ENCODE measurements around the gene ELAPOR1.

The ELAPOR1 gene

DNA sequence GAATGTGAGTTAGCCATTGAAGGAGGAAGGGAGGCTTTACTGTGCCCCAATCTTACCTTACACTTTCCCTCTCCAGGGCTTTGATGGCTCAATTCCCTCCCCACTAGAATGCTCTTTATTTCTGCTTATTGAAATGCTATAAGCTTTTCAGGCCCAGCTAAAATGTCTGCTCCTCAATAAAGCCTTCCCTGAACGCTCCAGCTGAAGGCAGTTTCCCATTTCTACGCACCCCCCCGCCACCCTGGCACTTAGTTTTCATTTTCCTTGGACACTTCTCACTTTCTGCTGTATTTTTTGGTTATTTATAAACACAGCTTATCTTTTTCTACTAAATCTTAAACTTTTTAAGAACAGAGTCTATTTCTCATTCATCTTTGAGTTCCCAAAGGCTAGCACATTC, 30.4 kb upstream of the ELAPOR1 start:
- Histone ChIP-seq H2AFZ (ENCODE audit: low read length) (peak overlapping the region; percentile 82), H2AK5ac (ENCODE audit: low read depth, low read length) (no peak overlapping the region), H3K36me3 (replicated peaks in 1 of 2; ENCODE audit: control insufficient read depth in 2 of 2, insufficient read depth in 2 of 2, low read length in 2 of 2) (no peaks in the 10 kb centered on the region), H4K91ac (ENCODE audit: low read depth, low read length, poor library complexity) (no peak overlapping the region), H2BK5ac (ENCODE audit: low read length) (no peak overlapping the region), H3K14ac (ENCODE audit: low read length) (no peak overlapping the region), H3K4me2 (ENCODE audit: insufficient read depth, low read length, poor library complexity, severe bottlenecking) (no peak overlapping the region), H3K4me3 (ENCODE audit: low read length in 2 of 2) (no peak overlapping the region), H4K8ac (ENCODE audit: low read depth, low read length) (no peak overlapping the region), H3K27ac (replicated peaks; ENCODE audit: low read length) (no peak overlapping the region), H2BK120ac (ENCODE audit: low read depth, low read length) (no peak overlapping the region), H3K9me3 (replicated peaks in 1 of 2; ENCODE audit: control insufficient read depth in 2 of 2, insufficient read depth in 1 of 2, low read depth in 1 of 2, low read length in 2 of 2) (no peaks in the 10 kb centered on the region), H3K18ac (ENCODE audit: low read length) (no peak overlapping the region), H3K79me1 (ENCODE audit: low read depth, low read length) (no peaks in the 10 kb centered on the region), H3K4ac (ENCODE audit: low read length) (no peak overlapping the region), H3K4me1 (ENCODE audit: control insufficient read depth in 2 of 2, insufficient read depth in 1 of 2, low read depth in 1 of 2, low read length in 2 of 2) (peaks cover 0 to 13% of the 10 kb centered on the region in 2 donors), H2BK12ac (ENCODE audit: low read length) (no peak overlapping the region), H3K9ac (ENCODE audit: low read depth, low read length, poor library complexity) (no peak overlapping the region), H3K27me3 (ENCODE audit: control insufficient read depth in 3 of 3, insufficient read depth in 3 of 3, low read depth in 1 of 3, low read length in 3 of 3) (no peaks in the 10 kb centered on the region), H2BK15ac (ENCODE audit: low read length) (no peak overlapping the region), H3K23ac (ENCODE audit: low read depth, low read length, poor library complexity) (no peak overlapping the region)
- WGBS, 2 donors (ENCODE audit: extremely low coverage in 2 of 2, insufficient read length in 2 of 2, insufficient replicate concordance in 1 of 2) = no CpG with 5 or more reads among the region's 3 CpGs
- no peak for DNase-seq (ENCODE audit: low spot score)

- no peaks in the 10 kb centered on the region for H3K36me3 ChIP-seq (replicated peaks in 1 of 2; ENCODE audit: control insufficient read depth in 2 of 2, insufficient read depth in 2 of 2, low read length in 2 of 2)
- no peak overlapping the region for H2BK5ac ChIP-seq (ENCODE audit: low read length)
- no peak overlapping the region for H2BK120ac ChIP-seq (ENCODE audit: low read depth, low read length)
- no peak overlapping the region for H3K18ac ChIP-seq (ENCODE audit: low read length)
- no peak for DNase-seq (ENCODE audit: low spot score)
- peak overlapping the region; percentile 82 for H2AFZ ChIP-seq (ENCODE audit: low read length)
- H3K27me3 ChIP-seq (ENCODE audit: control insufficient read depth in 3 of 3, insufficient read depth in 3 of 3, low read depth in 1 of 3, low read length in 3 of 3) = no peaks in the 10 kb centered on the region
- no peak overlapping the region for H2BK15ac ChIP-seq (ENCODE audit: low read length)
- H3K4me3 ChIP-seq (ENCODE audit: low read length in 2 of 2) = no peak overlapping the region
- H3K14ac ChIP-seq (ENCODE audit: low read length) = no peak overlapping the region
- no peak overlapping the region for H3K9ac ChIP-seq (ENCODE audit: low read depth, low read length, poor library complexity)
- no peaks in the 10 kb centered on the region for H3K79me1 ChIP-seq (ENCODE audit: low read depth, low read length)
- WGBS, 2 donors (ENCODE audit: extremely low coverage in 2 of 2, insufficient read length in 2 of 2, insufficient replicate concordance in 1 of 2) = no CpG with 5 or more reads among the region's 1 CpG
- H2BK12ac ChIP-seq (ENCODE audit: low read length) = no peak overlapping the region
- no peaks in the 10 kb centered on the region for H3K9me3 ChIP-seq (replicated peaks in 1 of 2; ENCODE audit: control insufficient read depth in 2 of 2, insufficient read depth in 1 of 2, low read depth in 1 of 2, low read length in 2 of 2)
- no peak overlapping the region for H4K91ac ChIP-seq (ENCODE audit: low read depth, low read length, poor library complexity)
- no peak overlapping the region for H3K4ac ChIP-seq (ENCODE audit: low read length)
- no peak overlapping the region for H3K27ac ChIP-seq (replicated peaks; ENCODE audit: low read length)
- H3K23ac ChIP-seq (ENCODE audit: low read depth, low read length, poor library complexity) = no peak overlapping the region
- no peak overlapping the region for H3K4me2 ChIP-seq (ENCODE audit: insufficient read depth, low read length, poor library complexity, severe bottlenecking)
- H3K4me1 ChIP-seq (ENCODE audit: control insufficient read depth in 2 of 2, insufficient read depth in 1 of 2, low read depth in 1 of 2, low read length in 2 of 2) = peaks cover 0 to 13% of the 10 kb centered on the region in 2 donors
- no peak overlapping the region for H4K8ac ChIP-seq (ENCODE audit: low read depth, low read length)
- H2AK5ac ChIP-seq (ENCODE audit: low read depth, low read length) = no peak overlapping the region
These were observed 30.0 kb upstream of the ELAPOR1 start for GRCh38 chr1:109083923-109084322.

DNA sequence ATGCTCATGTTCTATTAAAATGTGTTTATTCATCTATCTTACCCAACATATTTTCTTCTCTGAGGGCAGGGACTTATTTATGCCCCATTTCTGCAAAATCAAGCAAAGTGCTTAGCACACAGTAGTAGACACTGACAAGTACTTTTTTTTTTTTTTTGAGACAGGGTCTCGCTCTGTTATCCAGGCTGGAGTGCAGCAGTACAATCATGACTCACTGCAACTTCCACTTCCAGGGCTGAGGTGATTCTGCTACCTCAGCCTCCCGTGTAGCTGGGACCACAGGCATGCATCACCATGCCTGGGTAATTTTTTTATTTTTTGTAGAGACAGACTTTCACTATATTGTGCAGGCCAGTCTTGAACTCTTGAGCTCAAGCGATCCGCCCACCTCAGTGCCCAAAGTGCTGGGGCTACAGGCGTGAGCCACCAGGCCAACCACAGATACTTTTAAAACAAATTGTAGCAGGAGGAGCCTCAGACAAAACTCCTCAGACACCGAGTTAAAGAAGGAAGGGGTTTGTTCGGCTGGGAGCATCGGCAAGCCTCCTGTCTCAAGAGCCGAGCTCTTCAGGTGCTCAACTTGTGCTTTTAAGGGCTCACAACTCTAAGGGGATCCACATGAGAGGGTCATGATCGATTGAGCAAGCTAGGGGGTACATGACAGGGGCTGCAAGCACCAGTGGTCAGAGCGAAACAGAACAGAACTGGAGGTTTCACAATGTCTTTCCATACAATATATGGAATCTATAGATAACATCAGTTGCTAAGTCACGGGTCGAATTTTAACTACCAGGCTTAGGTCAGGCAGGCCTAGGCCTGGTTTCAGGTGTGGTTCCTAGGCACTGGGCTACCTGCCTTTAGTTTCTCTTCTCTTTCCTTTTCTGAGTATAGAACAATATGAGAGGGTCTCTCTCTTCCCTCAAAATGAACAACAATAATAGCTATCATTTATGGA, 29.1 kb upstream of the ELAPOR1 start:
- Histone ChIP-seq H3K4me1 (ENCODE audit: control insufficient read depth in 2 of 2, insufficient read depth in 1 of 2, low read depth in 1 of 2, low read length in 2 of 2) (peaks cover 0 to 13% of the 10 kb centered on the region in 2 donors), H3K18ac (ENCODE audit: low read length) (no peak overlapping the region), H3K9me3 (replicated peaks in 1 of 2; ENCODE audit: control insufficient read depth in 2 of 2, insufficient read depth in 1 of 2, low read depth in 1 of 2, low read length in 2 of 2) (peaks cover 0 to 5% of the 10 kb centered on the region in 2 donors), H3K9ac (ENCODE audit: low read depth, low read length, poor library complexity) (no peak overlapping the region), H3K27ac (replicated peaks; ENCODE audit: low read length) (no peak overlapping the region), H3K4ac (ENCODE audit: low read length) (no peak overlapping the region), H2AFZ (ENCODE audit: low read length) (peak overlapping the region; percentile 51), H3K23ac (ENCODE audit: low read depth, low read length, poor library complexity) (no peak overlapping the region), H4K8ac (ENCODE audit: low read depth, low read length) (no peak overlapping the region), H3K27me3 (ENCODE audit: control insufficient read depth in 3 of 3, insufficient read depth in 3 of 3, low read depth in 1 of 3, low read length in 3 of 3) (no peaks in the 10 kb centered on the region), H4K91ac (ENCODE audit: low read depth, low read length, poor library complexity) (no peak overlapping the region), H2BK15ac (ENCODE audit: low read length) (no peak overlapping the region), H2AK5ac (ENCODE audit: low read depth, low read length) (no peak overlapping the region), H3K36me3 (replicated peaks in 1 of 2; ENCODE audit: control insufficient read depth in 2 of 2, insufficient read depth in 2 of 2, low read length in 2 of 2) (no peaks in the 10 kb centered on the region), H2BK120ac (ENCODE audit: low read depth, low read length) (no peak overlapping the region), H3K4me2 (ENCODE audit: insufficient read depth, low read length, poor library complexity, severe bottlenecking) (no peak overlapping the region), H2BK12ac (ENCODE audit: low read length) (no peak overlapping the region), H3K4me3 (ENCODE audit: low read length in 2 of 2) (no peak overlapping the region), H3K14ac (ENCODE audit: low read length) (no peak overlapping the region), H3K79me1 (ENCODE audit: low read depth, low read length) (no peaks in the 10 kb centered on the region), H2BK5ac (ENCODE audit: low read length) (no peak overlapping the region)
- WGBS, 2 donors (ENCODE audit: extremely low coverage in 2 of 2, insufficient read length in 2 of 2, insufficient replicate concordance in 1 of 2) = no CpG with 5 or more reads among the region's 13 CpGs
- no peak for DNase-seq (ENCODE audit: low spot score)

DNA sequence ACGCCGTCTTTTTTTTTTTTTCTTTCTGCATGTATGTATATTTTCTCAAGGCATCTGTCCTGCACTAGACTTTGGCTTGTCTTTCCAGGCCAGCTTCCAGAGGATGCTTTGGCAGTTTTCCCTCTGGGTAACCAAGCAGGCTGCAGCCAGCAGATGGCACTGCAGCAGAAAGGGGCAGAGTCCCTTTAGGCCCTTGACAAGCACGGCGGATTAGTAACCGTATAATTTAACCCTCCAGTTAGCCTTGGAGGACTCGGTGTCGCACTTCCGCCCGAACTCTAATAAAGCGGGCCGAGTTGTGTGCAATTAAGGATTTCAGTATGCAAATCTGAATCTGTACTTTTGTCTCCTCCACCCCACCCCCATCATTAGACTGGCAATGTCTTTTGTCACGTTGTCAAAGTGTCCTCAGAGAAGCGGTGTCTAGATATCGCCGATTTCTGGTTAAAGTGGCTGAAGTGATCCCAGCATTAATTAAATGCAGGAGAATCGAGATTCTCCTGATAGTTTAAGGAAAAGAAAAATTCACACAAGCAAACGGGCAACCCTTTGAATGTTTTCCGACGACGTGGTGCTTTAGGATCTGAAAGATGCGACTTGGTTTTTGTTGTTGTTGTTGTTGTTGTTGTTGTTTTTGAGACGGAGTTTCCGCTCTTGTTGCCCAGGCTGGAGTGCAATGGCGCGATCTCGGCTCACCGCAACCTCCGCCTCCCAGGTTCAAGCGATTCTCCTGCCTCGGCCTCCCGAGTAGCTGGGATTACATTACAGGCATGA, 24.5 kb upstream of the ELAPOR1 start:
- WGBS, 2 donors (ENCODE audit: extremely low coverage in 2 of 2, insufficient read length in 2 of 2, insufficient replicate concordance in 1 of 2) = no CpG with 5 or more reads among the region's 31 CpGs
- Histone ChIP-seq H3K18ac (ENCODE audit: low read length) (no peak overlapping the region), H3K79me1 (ENCODE audit: low read depth, low read length) (no peaks in the 10 kb centered on the region), H3K27ac (replicated peaks; ENCODE audit: low read length) (no peak overlapping the region), H2BK5ac (ENCODE audit: low read length) (no peak overlapping the region), H3K9me3 (replicated peaks in 1 of 2; ENCODE audit: control insufficient read depth in 2 of 2, insufficient read depth in 1 of 2, low read depth in 1 of 2, low read length in 2 of 2) (peaks cover 0 to 5% of the 10 kb centered on the region in 2 donors), H3K9ac (ENCODE audit: low read depth, low read length, poor library complexity) (no peak overlapping the region), H3K4me3 (ENCODE audit: low read length in 2 of 2) (no peak overlapping the region), H3K4me2 (ENCODE audit: insufficient read depth, low read length, poor library complexity, severe bottlenecking) (no peak overlapping the region), H4K8ac (ENCODE audit: low read depth, low read length) (no peak overlapping the region), H3K23ac (ENCODE audit: low read depth, low read length, poor library complexity) (no peak overlapping the region), H3K27me3 (ENCODE audit: control insufficient read depth in 3 of 3, insufficient read depth in 3 of 3, low read depth in 1 of 3, low read length in 3 of 3) (no peaks in the 10 kb centered on the region), H3K4me1 (ENCODE audit: control insufficient read depth in 2 of 2, insufficient read depth in 1 of 2, low read depth in 1 of 2, low read length in 2 of 2) (peaks cover 3 to 5% of the 10 kb centered on the region in 2 donors), H3K14ac (ENCODE audit: low read length) (no peak overlapping the region), H4K91ac (ENCODE audit: low read depth, low read length, poor library complexity) (no peak overlapping the region), H2AK5ac (ENCODE audit: low read depth, low read length) (no peak overlapping the region), H2BK15ac (ENCODE audit: low read length) (no peak overlapping the region), H3K4ac (ENCODE audit: low read length) (no peak overlapping the region), H2AFZ (ENCODE audit: low read length) (no peak overlapping the region), H3K36me3 (replicated peaks in 1 of 2; ENCODE audit: control insufficient read depth in 2 of 2, insufficient read depth in 2 of 2, low read length in 2 of 2) (peaks cover 4 to 16% of the 10 kb centered on the region in 2 donors), H2BK120ac (ENCODE audit: low read depth, low read length) (no peak overlapping the region), H2BK12ac (ENCODE audit: low read length) (no peak overlapping the region)
- DNase-seq (ENCODE audit: low spot score) = no peak
